Gastroesophageal sphincter (tissue), 3 donors: Measurements from ENCODE around the gene ADM.

ENCODE experiments used
- EP300 ChIP-seq: sonication (generic); formaldehyde crosslinking; IDR thresholded peaks from one replicate; pipeline ENCODE4 v1.6.1; 2017; ENCODE audit warnings: antibody characterized with exemption, mild to moderate bottlenecking
- POLR2A ChIP-seq, 2 donors: fragments of 450-650 bp; IDR thresholded peaks; one replicate each; pipeline ENCODE4 v1.6.1; 2017; ENCODE audit warnings: antibody characterized with exemption in 2 of 2, mild to moderate bottlenecking in 2 of 2, moderate library complexity in 1 of 2
- POLR2AphosphoS5 ChIP-seq: sonication (generic); formaldehyde crosslinking; IDR thresholded peaks from one replicate; pipeline ENCODE4 v1.6.1; 2017; ENCODE audit warnings: antibody characterized with exemption
- TF ChIP-seq, protein P1 (sequence below), 4 experiments: fragments of 200-600 bp in 2 of 4; fragments of 450-650 bp in 2 of 4; sonication (generic) in 1 of 4; IDR thresholded peaks; one replicate each; pipeline ENCODE4 v1.5.1; 2017 to 2019; ENCODE audit warnings: antibody characterized with exemption in 4 of 4, mild to moderate bottlenecking in 2 of 4, moderate library complexity in 2 of 4

DNA sequence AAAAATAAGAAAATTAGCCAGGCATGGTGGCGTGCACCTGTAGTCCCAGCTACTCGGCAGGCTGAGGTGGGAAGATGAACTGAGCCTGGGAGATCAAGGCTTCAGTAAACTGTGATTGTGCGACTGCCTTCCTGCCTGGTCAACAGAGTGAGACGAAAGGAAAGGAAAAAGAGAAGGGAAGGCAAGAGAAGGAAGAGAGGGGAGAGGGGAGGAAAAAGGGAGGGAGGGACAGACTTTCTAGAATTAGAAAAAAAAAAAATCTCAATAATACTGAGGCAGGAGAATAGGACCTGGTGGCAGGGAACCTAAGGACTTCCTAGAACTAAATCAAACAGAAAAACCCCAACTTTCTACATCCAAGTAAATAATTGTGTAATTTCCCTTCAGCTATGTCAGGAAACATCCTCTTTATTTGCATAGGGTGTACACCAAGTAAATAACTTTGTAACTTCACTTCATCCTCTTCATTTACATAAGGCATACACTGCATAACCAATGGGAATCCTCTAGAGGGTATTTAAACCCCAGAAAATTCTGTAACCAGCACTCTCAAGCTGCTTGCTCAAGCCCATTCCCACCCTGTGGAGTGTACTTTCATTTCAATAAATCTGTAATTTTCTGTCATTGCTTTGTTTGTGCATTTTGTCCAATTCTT, 19.6 kb upstream of the ADM start:
- TF ChIP-seq POLR2A (IDR thresholded peaks at IDR 0.05) (no peak), POLR2AphosphoS5 (no peak), EP300 (no peak)
- TF ChIP-seq, protein P1, sequence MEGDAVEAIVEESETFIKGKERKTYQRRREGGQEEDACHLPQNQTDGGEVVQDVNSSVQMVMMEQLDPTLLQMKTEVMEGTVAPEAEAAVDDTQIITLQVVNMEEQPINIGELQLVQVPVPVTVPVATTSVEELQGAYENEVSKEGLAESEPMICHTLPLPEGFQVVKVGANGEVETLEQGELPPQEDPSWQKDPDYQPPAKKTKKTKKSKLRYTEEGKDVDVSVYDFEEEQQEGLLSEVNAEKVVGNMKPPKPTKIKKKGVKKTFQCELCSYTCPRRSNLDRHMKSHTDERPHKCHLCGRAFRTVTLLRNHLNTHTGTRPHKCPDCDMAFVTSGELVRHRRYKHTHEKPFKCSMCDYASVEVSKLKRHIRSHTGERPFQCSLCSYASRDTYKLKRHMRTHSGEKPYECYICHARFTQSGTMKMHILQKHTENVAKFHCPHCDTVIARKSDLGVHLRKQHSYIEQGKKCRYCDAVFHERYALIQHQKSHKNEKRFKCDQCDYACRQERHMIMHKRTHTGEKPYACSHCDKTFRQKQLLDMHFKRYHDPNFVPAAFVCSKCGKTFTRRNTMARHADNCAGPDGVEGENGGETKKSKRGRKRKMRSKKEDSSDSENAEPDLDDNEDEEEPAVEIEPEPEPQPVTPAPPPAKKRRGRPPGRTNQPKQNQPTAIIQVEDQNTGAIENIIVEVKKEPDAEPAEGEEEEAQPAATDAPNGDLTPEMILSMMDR (IDR thresholded peaks at IDR 0.05) = no peak
